B cell (primary cell): Measurements from ENCODE around the gene IL12B. TPM values are rescaled to one million over a fixed set of nuclear protein-coding genes. Genes with fewer than 3 reads are reported as not detected.
"Not testable (repeated sequence)": the region's sequence is repeated elsewhere in the genome, so short reads cannot be mapped to it uniquely, and the experiment has no call there.

ENCODE experiments used
- ATAC-seq: fragments of 200-7000 bp; cut with Tn5 transposase; one replicate; pipeline ENCODE4 v1.10.0; 2021; ENCODE audit warnings: low read depth, mild to moderate bottlenecking, moderate number of reproducible peaks, moderate library complexity
- CTCF ChIA-PET: fragments of 350-600 bp; sonication (Branson Sonifier 250); formaldehyde crosslinking; loops from one replicate; lab custom pipeline; 2021; ENCODE audit warnings: antibody characterized with exemption, inconsistent platforms; lab: Charles Lee
- POLR2A ChIA-PET: fragments of 350-600 bp; sonication (Branson Sonifier 250); formaldehyde crosslinking; loops from one replicate; lab custom pipeline; 2021; ENCODE audit warnings: antibody characterized with exemption; lab: Charles Lee
- DNase-seq: peaks from one replicate; pipeline ENCODE4 v3.0.0; 2013
- H2AFZ ChIP-seq: 2 replicates; pipeline ENCODE4 v1.6.1; 2012; ENCODE audit warnings: mild to moderate bottlenecking, low read depth, low read length; ENCODE audit not compliant: insufficient read depth, poor library complexity, severe bottlenecking
- H3K27ac ChIP-seq, 2 donors: 1 replicate in 1 of 2; 2 replicates in 1 of 2; pipeline ENCODE4 v1.5.1; 2012 to 2013; ENCODE audit warnings: low read length in 2 of 2, mild to moderate bottlenecking in 2 of 2, moderate library complexity in 1 of 2
- H3K27me3 ChIP-seq, 4 experiments: fragments of 200-600 bp in 1 of 4; sonication (generic) in 1 of 4; replicated peaks in 1 of 4; 1 replicate in 2 of 4; 2 replicates in 2 of 4; pipeline versions ENCODE4 v1.6.1 to v1.7.0; 2013 to 2016; ENCODE audit warnings: low read length in 3 of 4, mild to moderate bottlenecking in 2 of 4, mixed read lengths in 1 of 4, moderate library complexity in 1 of 4; ENCODE audit not compliant: insufficient read depth in 4 of 4, control insufficient read depth in 3 of 4; ENCODE audit errors: control extremely low read depth in 1 of 4
- H3K36me3 ChIP-seq, 2 experiments: replicated peaks in 1 of 2; 1 replicate in 1 of 2; 2 replicates in 1 of 2; pipeline versions ENCODE4 v1.6.1 to v1.7.1; 2013; ENCODE audit warnings: low read length in 1 of 2; ENCODE audit not compliant: insufficient read depth in 2 of 2, control insufficient read depth in 1 of 2; ENCODE audit errors: control extremely low read depth in 1 of 2, extremely low read depth in 1 of 2
- H3K4me1 ChIP-seq, 2 donors: fragments of 200-600 bp in 1 of 2; sonication (generic) in 1 of 2; 1 replicate in 1 of 2; 2 replicates in 1 of 2; pipeline versions ENCODE4 v1.5.1 to v1.6.1; 2013 to 2017; ENCODE audit warnings: low read length in 2 of 2; ENCODE audit not compliant: control insufficient read depth in 2 of 2, insufficient read depth in 2 of 2
- H3K4me2 ChIP-seq: replicated peaks from 2 replicates; pipeline ENCODE3; 2012; ENCODE audit warnings: mild to moderate bottlenecking, low read depth, low read length; ENCODE audit not compliant: poor library complexity, severe bottlenecking
- H3K4me3 ChIP-seq, 5 experiments: fragments of 200-600 bp in 1 of 5; sonication (generic) in 1 of 5; 1 replicate in 3 of 5; 2 replicates in 2 of 5; pipeline versions ENCODE4 v1.5.1 to v1.7.0; 2011 to 2016; ENCODE audit warnings: low read length in 4 of 5, mild to moderate bottlenecking in 4 of 5, low read depth in 2 of 5, control low read depth in 1 of 5, moderate library complexity in 1 of 5; ENCODE audit not compliant: insufficient read depth in 1 of 5; ENCODE audit errors: control extremely low read depth in 1 of 5, extremely low read depth in 1 of 5
- H3K79me2 ChIP-seq: fragments of 200-600 bp; sonication (generic); one replicate; pipeline ENCODE4 v1.6.0; 2016; ENCODE audit warnings: low read length; ENCODE audit not compliant: control insufficient read depth, insufficient read depth
- H3K9ac ChIP-seq: fragments of 200-600 bp; sonication (generic); 2 replicates; pipeline ENCODE4 v1.6.1; 2017; ENCODE audit warnings: mild to moderate bottlenecking, low read length, moderate library complexity
- H3K9me3 ChIP-seq, 3 donors: one replicate each; pipeline versions ENCODE4 v1.6.1 to v1.7.1; 2013; ENCODE audit warnings: low read length in 2 of 3; ENCODE audit not compliant: control insufficient read depth in 2 of 3, insufficient read depth in 1 of 3; ENCODE audit errors: control extremely low read depth in 1 of 3
- H4K20me1 ChIP-seq: 2 replicates; pipeline ENCODE4 v1.6.0; 2012; ENCODE audit warnings: mild to moderate bottlenecking, low read length; ENCODE audit not compliant: insufficient read depth, control insufficient read depth, poor library complexity, severe bottlenecking
- H3K27ac Mint-ChIP-seq: one replicate; pipeline ENCODE4 v1.8.0; 2021; ENCODE audit warnings: mixed read lengths
- H3K27me3 Mint-ChIP-seq: one replicate; pipeline ENCODE4 v1.8.0; 2021; ENCODE audit warnings: mixed read lengths
- H3K4me1 Mint-ChIP-seq: one replicate; pipeline ENCODE4 v1.8.0; 2021; ENCODE audit warnings: mixed read lengths
- H3K4me3 Mint-ChIP-seq: one replicate; pipeline ENCODE4 v1.8.0; 2021; ENCODE audit warnings: mixed read lengths
- H3K9me3 Mint-ChIP-seq: one replicate; pipeline ENCODE4 v1.8.0; 2022; ENCODE audit warnings: mixed read lengths; ENCODE audit not compliant: insufficient read depth
- CTCF ChIP-seq: fragments of 200-600 bp; IDR thresholded peaks from one replicate; pipeline ENCODE4 v1.8.0; 2022; ENCODE audit warnings: antibody characterized with exemption, mild to moderate bottlenecking
- EZH2 ChIP-seq: IDR thresholded peaks from 2 replicates; pipeline ENCODE4 v1.6.1; 2012; ENCODE audit warnings: borderline replicate concordance, low read depth, mild to moderate bottlenecking, moderate library complexity, low read length; ENCODE audit not compliant: insufficient read depth, poor library complexity, severe bottlenecking
- WGBS: methylation state at CpG from one replicate; pipeline ENCODE4 v1.1.5; 2013; ENCODE audit warnings: missing lambda C conversion rate; ENCODE audit not compliant: insufficient coverage; 5-methylcytosine and 5-hydroxymethylcytosine counted together
- intact Hi-C: fragments of 100-400 bp; cut with micrococcal nuclease; formaldehyde crosslinking; loops from one replicate; pipeline ENCODE4 v1.10.0; 2022
- polyA plus RNA-seq: library from polyadenylated mRNA; depleted of rRNA; stranded (reverse); fragments of >200 nt; gene quantifications from 2 replicates; pipeline ENCODE4 v1.2.3, GENCODE V29; 2012
- total RNA-seq, 2 donors: library from RNA; stranded (reverse); fragments of 120-200 nt in 1 of 2; gene quantifications; 1 replicate in 1 of 2; 2 replicates in 1 of 2; pipeline versions ENCODE4 v1.2.3 to v1.2.4, GENCODE V29; 2013 to 2022

IL12B gene
- total and polyA plus RNA-seq, 2 donors (not counting 1 experiment from before 2014, with no cell fraction given) = 0.15 to 0.17 TPM

- intact Hi-C loops = no loop called here
- CTCF ChIA-PET = interaction anchor here (0.6 to 3.4 kb wide), 3 partner anchors 117 to 713 kb away, joined by 3 to 25 read pairs (median 3); no protein-coding TSS in a partner anchor
- Histone ChIP-seq H2AFZ (no peak overlapping the region), H3K9me3 (no peaks in the 10 kb centered on the region), H3K79me2 (no peaks in the 10 kb centered on the region), H3K4me2 (no peak overlapping the region), H4K20me1 (no peaks in the 10 kb centered on the region), H3K27ac (peak overlapping the region in 1 of 2 donors; percentile 18), H3K27me3 (no peaks in the 10 kb centered on the region), H3K36me3 (peaks cover 16 to 54% of the 10 kb centered on the region in 2 experiments), H3K4me1 (no peaks in the 10 kb centered on the region), H3K4me3 (no peak overlapping the region), H3K9ac (no peak overlapping the region)
- TF ChIP-seq EZH2 = no peak
- no peak for TF ChIP-seq CTCF
- H3K27me3 Mint-ChIP-seq = no peaks in the 10 kb centered on the region
- H3K4me3 Mint-ChIP-seq = no peak overlapping the region
- POLR2A ChIA-PET = no interaction called here
- no peak overlapping the region for H3K27ac Mint-ChIP-seq
- ATAC-seq (no peak), DNase-seq (no peak)
- H3K4me1 Mint-ChIP-seq = peaks cover 4% of the 10 kb centered on the region
- H3K9me3 Mint-ChIP-seq = no peaks in the 10 kb centered on the region
Observed at GRCh38 chr5:159273923-159274322, 56.4 kb downstream of the IL12B start.

GRCh38 chr5:159269723-159270122 lies 60.6 kb downstream of the IL12B start:
- H3K4me1 Mint-ChIP-seq = peaks cover 12% of the 10 kb centered on the region
- Histone ChIP-seq H3K4me1 (no peaks in the 10 kb centered on the region), H3K4me3 (no peak overlapping the region), H3K9ac (no peak overlapping the region), H4K20me1 (no peaks in the 10 kb centered on the region), H3K27ac (no peak overlapping the region), H3K9me3 (peaks cover 0 to 15% (median 10%) of the 10 kb centered on the region in 3 donors), H3K27me3 (no peaks in the 10 kb centered on the region), H3K79me2 (peaks cover 14% of the 10 kb centered on the region), H3K4me2 (no peak overlapping the region), H3K36me3 (peaks cover 10 to 32% of the 10 kb centered on the region in 2 experiments), H2AFZ (no peak overlapping the region)
- H3K27ac Mint-ChIP-seq = no peak overlapping the region
- TF ChIP-seq CTCF (no peak), EZH2 (no peak)
- intact Hi-C loops = no loop called here
- CTCF ChIA-PET = interaction anchor here (0.9 kb wide), 1 partner anchor 9 kb away, joined by 3 read pairs; no protein-coding TSS in a partner anchor
- DNase-seq (no peak), ATAC-seq (no peak)
- no peak overlapping the region for H3K4me3 Mint-ChIP-seq
- no CpG with 5 or more reads among the region's 2 CpGs for WGBS
- no peaks in the 10 kb centered on the region for H3K27me3 Mint-ChIP-seq
- POLR2A ChIA-PET = no interaction called here
- H3K9me3 Mint-ChIP-seq = peaks cover 3% of the 10 kb centered on the region

GRCh38 chr5:159266764-159267163 lies 63.5 kb downstream of the IL12B start:
- H4K20me1 ChIP-seq, H3K9ac ChIP-seq, H3K4me3 ChIP-seq, H3K9me3 Mint-ChIP-seq, DNase-seq, intact Hi-C loops, H3K4me2 ChIP-seq, H3K27ac ChIP-seq, H3K27me3 Mint-ChIP-seq, H3K27ac Mint-ChIP-seq, ATAC-seq, H3K27me3 ChIP-seq, H3K4me3 Mint-ChIP-seq, POLR2A ChIA-PET, H2AFZ ChIP-seq: not testable (repeated sequence)
- peaks cover 3 to 24% of the 10 kb centered on the region in 2 experiments for H3K36me3 ChIP-seq
- H3K79me2 ChIP-seq = peaks cover 32% of the 10 kb centered on the region
- CTCF ChIA-PET = interaction anchor here (2.1 kb wide), 1 partner anchor 110 kb away, joined by 8 read pairs; no protein-coding TSS in a partner anchor
- peaks cover 17 to 18% of the 10 kb centered on the region in 2 donors for H3K4me1 ChIP-seq
- 100% methylated on average over 1 of the region's 2 CpGs for WGBS
- peaks cover 0 to 15% (median 10%) of the 10 kb centered on the region in 3 donors for H3K9me3 ChIP-seq
- peaks cover 34% of the 10 kb centered on the region for H3K4me1 Mint-ChIP-seq
